Fibroblast of the conjunctiva (primary cell): ENCODE data around the gene FBXO15.
A peak's percentile ranks its signal among the peaks of the same experiment; 100 is the strongest.

Experiments
- DNase-seq: peaks from one replicate; pipeline ENCODE4 v3.0.0-alpha.2; 2010; ENCODE audit warnings: low read depth

Gene FBXO15

GRCh38 chr18:74147779-74148542, at the start of gene FBXO15, which contains the start of gene TIMM21:
Gene FBXO15 (minus strand): TSS chr18:74147834. CDS start chr18:74147785, 49 bp downstream.
Gene TIMM21 (plus strand): TSS chr18:74148523. CDS start chr18:74148809, 286 bp downstream.
- peak; percentile 95 for DNase-seq

- peak; percentile 60 for DNase-seq
Measured at GRCh38 chr18:74196220-74197119, 48.8 kb upstream of the FBXO15 start.

GRCh38 chr18:74194691-74195090, 47.1 kb upstream of the FBXO15 start:
- no peak for DNase-seq

- no peak for DNase-seq
Measured at GRCh38 chr18:74191577-74191976, 43.9 kb upstream of the FBXO15 start.

GRCh38 chr18:74190086-74190485, 42.5 kb upstream of the FBXO15 start:
- DNase-seq, result no peak

GRCh38 chr18:74186661-74187060, 39.0 kb upstream of the FBXO15 start:
- no peak for DNase-seq

GRCh38 chr18:74185860-74186259, 38.2 kb upstream of the FBXO15 start:
- no peak for DNase-seq

- DNase-seq, result no peak
Measured at GRCh38 chr18:74184875-74185274, 37.2 kb upstream of the FBXO15 start.

- no peak for DNase-seq
Measured at GRCh38 chr18:74183130-74183529, 35.5 kb upstream of the FBXO15 start.

GRCh38 chr18:74182335-74182734, 34.7 kb upstream of the FBXO15 start:
- DNase-seq, result no peak

- DNase-seq, result no peak
Measured at GRCh38 chr18:74179623-74180199, 32.1 kb upstream of the FBXO15 start.

- no peak for DNase-seq
Measured at GRCh38 chr18:74178884-74179283, 31.2 kb upstream of the FBXO15 start.

GRCh38 chr18:74175658-74176057, 28.0 kb upstream of the FBXO15 start:
- no peak for DNase-seq

GRCh38 chr18:74173434-74173750, 25.8 kb upstream of the FBXO15 start:
- no peak for DNase-seq

- DNase-seq, result no peak
Measured at GRCh38 chr18:74172697-74173433, 25.2 kb upstream of the FBXO15 start.

- no peak for DNase-seq
Measured at GRCh38 chr18:74171910-74172606, 24.4 kb upstream of the FBXO15 start.

GRCh38 chr18:74166386-74166785, 18.8 kb upstream of the FBXO15 start:
- no peak for DNase-seq

GRCh38 chr18:74163019-74163660, 15.5 kb upstream of the FBXO15 start:
- no peak for DNase-seq

- DNase-seq, result no peak
Measured at GRCh38 chr18:74155276-74155675, 7.6 kb upstream of the FBXO15 start.

- DNase-seq, result no peak
Measured at GRCh38 chr18:74154716-74155115, 7.1 kb upstream of the FBXO15 start.

- DNase-seq, result no peak
Measured at GRCh38 chr18:74153793-74154192, 6.2 kb upstream of the FBXO15 start.
